HEK293 (cell line): ENCODE results near the gene HIF1A.

ENCODE experiments used
- GLI2 ChIP-seq: fragments of 450-650 bp; formaldehyde crosslinking; IDR thresholded peaks from 2 replicates; pipeline ENCODE4; 2017; ENCODE audit warnings: missing biosample characterization, missing genetic modification characterization, low read depth, borderline replicate concordance
- KLF16 ChIP-seq: fragments of 450-650 bp; formaldehyde crosslinking; IDR thresholded peaks from 2 replicates; pipeline ENCODE4 v1.5.1; 2017; ENCODE audit warnings: missing biosample characterization, missing genetic modification characterization
- KLF9 ChIP-seq: fragments of 450-650 bp; formaldehyde crosslinking; IDR thresholded peaks from 2 replicates; pipeline ENCODE4 v1.5.1; 2016; ENCODE audit warnings: missing biosample characterization, missing genetic modification characterization, low read depth
- MEIS1 ChIP-seq: sonication (generic); formaldehyde crosslinking; IDR thresholded peaks from 2 replicates; pipeline ENCODE4 v1.8.1; 2022; ENCODE audit warnings: missing genetic modification reagents, mild to moderate bottlenecking, borderline replicate concordance
- PRDM1 ChIP-seq: fragments of 450-650 bp; formaldehyde crosslinking; IDR thresholded peaks from 2 replicates; pipeline ENCODE4; 2016; ENCODE audit warnings: missing biosample characterization, missing genetic modification characterization
- SP7 ChIP-seq: fragments of 450-650 bp; formaldehyde crosslinking; IDR thresholded peaks from 2 replicates; pipeline ENCODE4 v1.5.1; 2016; ENCODE audit warnings: missing biosample characterization, missing genetic modification characterization
- TSHZ1 ChIP-seq: fragments of 450-650 bp; formaldehyde crosslinking; IDR thresholded peaks from 2 replicates; pipeline ENCODE4 v1.5.1; 2016; ENCODE audit warnings: missing biosample characterization, missing genetic modification characterization, borderline replicate concordance
- YY1 ChIP-seq: fragments of 450-650 bp; formaldehyde crosslinking; IDR thresholded peaks from 2 replicates; pipeline ENCODE4 v1.5.1; 2018; ENCODE audit warnings: missing biosample characterization, missing genetic modification characterization
- ZFP37 ChIP-seq: fragments of 450-650 bp; formaldehyde crosslinking; IDR thresholded peaks from 2 replicates; pipeline ENCODE4 v1.5.1; 2016; ENCODE audit warnings: missing biosample characterization, missing genetic modification characterization
- ZFP41 ChIP-seq: fragments of 450-650 bp; formaldehyde crosslinking; IDR thresholded peaks from 2 replicates; pipeline ENCODE4 v1.5.1; 2016; ENCODE audit warnings: missing biosample characterization, missing genetic modification characterization, borderline replicate concordance
- ZNF10 ChIP-seq: fragments of 450-650 bp; formaldehyde crosslinking; IDR thresholded peaks from 2 replicates; pipeline ENCODE4 v1.5.1; 2017; ENCODE audit warnings: missing biosample characterization, missing genetic modification characterization
- ZNF132 ChIP-seq: fragments of 450-650 bp; formaldehyde crosslinking; IDR thresholded peaks from 2 replicates; pipeline ENCODE4 v1.5.1; 2017; ENCODE audit warnings: missing biosample characterization, missing genetic modification characterization, borderline replicate concordance
- ZNF148 ChIP-seq: fragments of 450-650 bp; formaldehyde crosslinking; IDR thresholded peaks from 2 replicates; pipeline ENCODE4 v1.5.0; 2017; ENCODE audit warnings: missing biosample characterization, missing genetic modification characterization, borderline replicate concordance
- ZNF157 ChIP-seq: fragments of 450-650 bp; formaldehyde crosslinking; IDR thresholded peaks from 2 replicates; pipeline ENCODE4 v1.5.1; 2016; ENCODE audit warnings: missing biosample characterization, missing genetic modification characterization
- ZNF16 ChIP-seq: fragments of 450-650 bp; formaldehyde crosslinking; IDR thresholded peaks from 2 replicates; pipeline ENCODE4 v1.5.1; 2016; ENCODE audit warnings: low read depth, missing biosample characterization, missing genetic modification characterization
- ZNF23 ChIP-seq: fragments of 450-650 bp; formaldehyde crosslinking; IDR thresholded peaks from 2 replicates; pipeline ENCODE4 v1.5.1; 2016; ENCODE audit warnings: missing biosample characterization, missing genetic modification characterization, borderline replicate concordance
- ZNF416 ChIP-seq: fragments of 450-650 bp; formaldehyde crosslinking; IDR thresholded peaks from 2 replicates; pipeline ENCODE4 v1.5.1; 2016; ENCODE audit warnings: missing biosample characterization, missing genetic modification characterization
- ZNF433 ChIP-seq: fragments of 450-650 bp; formaldehyde crosslinking; IDR thresholded peaks from 2 replicates; pipeline ENCODE4 v1.5.1; 2016; ENCODE audit warnings: missing biosample characterization, missing genetic modification characterization, low read depth
- ZNF514 ChIP-seq: fragments of 450-650 bp; formaldehyde crosslinking; IDR thresholded peaks from 2 replicates; pipeline ENCODE4 v1.5.1; 2016; ENCODE audit warnings: missing biosample characterization, missing genetic modification characterization
- ZNF529 ChIP-seq: fragments of 450-650 bp; formaldehyde crosslinking; IDR thresholded peaks from 2 replicates; pipeline ENCODE4 v1.5.1; 2017; ENCODE audit warnings: missing genetic modification characterization, missing biosample characterization; ENCODE audit not compliant: insufficient replicate concordance
- ZNF610 ChIP-seq: fragments of 450-650 bp; formaldehyde crosslinking; IDR thresholded peaks from 2 replicates; pipeline ENCODE4 v1.5.1; 2016; ENCODE audit warnings: missing biosample characterization, missing genetic modification characterization, borderline replicate concordance
- ZNF654 ChIP-seq: fragments of 450-650 bp; formaldehyde crosslinking; IDR thresholded peaks from 2 replicates; pipeline ENCODE4 v1.5.1; 2016; ENCODE audit warnings: low read depth, missing biosample characterization, missing genetic modification characterization
- ZNF660 ChIP-seq: fragments of 450-650 bp; IDR thresholded peaks from 2 replicates; pipeline ENCODE4 v1.5.1; 2018; ENCODE audit warnings: missing biosample characterization, mild to moderate bottlenecking, missing genetic modification characterization
- ZNF768 ChIP-seq: fragments of 450-650 bp; formaldehyde crosslinking; IDR thresholded peaks from 2 replicates; pipeline ENCODE4 v1.5.1; 2018; ENCODE audit warnings: missing biosample characterization, mild to moderate bottlenecking, missing genetic modification characterization
- ZNF776 ChIP-seq: fragments of 450-650 bp; formaldehyde crosslinking; IDR thresholded peaks from 2 replicates; pipeline ENCODE4 v1.5.0; 2017; ENCODE audit warnings: missing biosample characterization, missing genetic modification characterization, borderline replicate concordance
- ZSCAN16 ChIP-seq: fragments of 450-650 bp; formaldehyde crosslinking; IDR thresholded peaks from 2 replicates; pipeline ENCODE4 v1.5.1; 2016; ENCODE audit warnings: missing biosample characterization, missing genetic modification characterization
- TF ChIP-seq, protein P1 (sequence below): fragments of 450-650 bp; formaldehyde crosslinking; IDR thresholded peaks from 2 replicates; pipeline ENCODE4 v1.5.1; 2017; ENCODE audit warnings: missing biosample characterization, missing genetic modification characterization
- TF ChIP-seq, protein P2 (sequence below): fragments of 450-650 bp; formaldehyde crosslinking; IDR thresholded peaks from 2 replicates; pipeline ENCODE4 v1.5.1; 2017; ENCODE audit warnings: missing biosample characterization, missing genetic modification characterization

The HIF1A gene

DNA sequence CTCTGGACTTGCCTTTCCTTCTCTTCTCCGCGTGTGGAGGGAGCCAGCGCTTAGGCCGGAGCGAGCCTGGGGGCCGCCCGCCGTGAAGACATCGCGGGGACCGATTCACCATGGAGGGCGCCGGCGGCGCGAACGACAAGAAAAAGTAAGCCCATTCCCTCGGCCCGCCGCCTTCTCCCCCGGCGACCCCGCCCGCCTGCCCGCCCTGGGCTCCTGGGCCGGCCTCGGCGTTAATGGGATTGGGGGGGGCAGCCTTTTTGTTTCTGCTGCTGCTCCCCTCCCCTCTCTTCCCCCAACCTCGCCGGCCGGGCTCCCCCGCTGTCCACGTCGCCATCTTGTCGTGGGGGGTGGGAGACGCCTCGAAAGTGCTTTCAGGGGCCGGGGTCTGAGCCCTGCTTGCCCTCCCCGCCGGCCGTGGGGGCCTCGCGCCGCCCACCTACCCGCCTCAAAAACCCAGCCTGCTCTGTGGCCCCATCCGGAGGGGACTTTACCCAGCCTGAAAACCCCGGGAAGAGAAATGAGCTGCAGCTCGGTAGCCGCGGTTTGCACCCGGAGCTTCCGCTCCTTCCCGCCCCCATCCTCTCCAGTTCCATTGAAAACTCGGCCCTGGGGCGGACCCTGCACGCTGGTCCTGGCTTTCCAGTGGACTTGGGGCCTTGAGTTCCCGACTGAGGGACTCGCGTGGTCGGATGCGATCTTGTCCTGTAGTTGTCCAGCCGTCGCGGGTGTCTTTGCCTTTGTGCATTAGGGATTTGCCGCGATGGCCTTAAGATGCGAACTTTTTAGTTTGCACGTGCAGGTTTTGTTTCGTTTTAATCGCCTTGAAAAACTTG is 598 bp downstream of the HIF1A start (continued):
- TF ChIP-seq ZNF529 (tag by site-specific recombination) (no peak), KLF9 (tag by site-specific recombination) (no peak), MEIS1 (CRISPR knock-in tag) (no peak), ZNF768 (tag by site-specific recombination) (no peak), ZNF654 (no peak), ZNF16 (tag by site-specific recombination) (no peak), ZNF10 (tag by site-specific recombination) (no peak; the same call in 1 of the 2 replicates), ZNF157 (tag by site-specific recombination) (no peak), ZNF416 (tag by site-specific recombination) (no peak), ZSCAN16 (tag by site-specific recombination) (0 out of 2 replicates have a peak, but pooled peaks have one; percentile 32), ZNF148 (no peak), ZNF514 (no peak), ZFP41 (tag by site-specific recombination) (no peak), YY1 (peak; percentile 77), SP7 (tag by site-specific recombination) (peak; percentile 27), ZFP37 (no peak), PRDM1 (no peak), ZNF23 (no peak), GLI2 (tag by site-specific recombination) (no peak), ZNF776 (no peak), ZNF433 (tag by site-specific recombination) (no peak), TSHZ1 (tag by site-specific recombination) (0 out of 2 replicates have a peak, but pooled peaks have one; percentile 6), KLF16 (tag by site-specific recombination) (peak; percentile 49; the same call in 1 of the 2 replicates), ZNF660 (tag by site-specific recombination) (no peak; the same call in 1 of the 2 replicates), ZNF610 (tag by site-specific recombination) (peak; percentile 35; the same call in 1 of the 2 replicates), ZNF132 (tag by site-specific recombination) (no peak)
- TF ChIP-seq, protein P1, sequence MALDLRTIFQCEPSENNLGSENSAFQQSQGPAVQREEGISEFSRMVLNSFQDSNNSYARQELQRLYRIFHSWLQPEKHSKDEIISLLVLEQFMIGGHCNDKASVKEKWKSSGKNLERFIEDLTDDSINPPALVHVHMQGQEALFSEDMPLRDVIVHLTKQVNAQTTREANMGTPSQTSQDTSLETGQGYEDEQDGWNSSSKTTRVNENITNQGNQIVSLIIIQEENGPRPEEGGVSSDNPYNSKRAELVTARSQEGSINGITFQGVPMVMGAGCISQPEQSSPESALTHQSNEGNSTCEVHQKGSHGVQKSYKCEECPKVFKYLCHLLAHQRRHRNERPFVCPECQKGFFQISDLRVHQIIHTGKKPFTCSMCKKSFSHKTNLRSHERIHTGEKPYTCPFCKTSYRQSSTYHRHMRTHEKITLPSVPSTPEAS, result no peak
- TF ChIP-seq, protein P2, sequence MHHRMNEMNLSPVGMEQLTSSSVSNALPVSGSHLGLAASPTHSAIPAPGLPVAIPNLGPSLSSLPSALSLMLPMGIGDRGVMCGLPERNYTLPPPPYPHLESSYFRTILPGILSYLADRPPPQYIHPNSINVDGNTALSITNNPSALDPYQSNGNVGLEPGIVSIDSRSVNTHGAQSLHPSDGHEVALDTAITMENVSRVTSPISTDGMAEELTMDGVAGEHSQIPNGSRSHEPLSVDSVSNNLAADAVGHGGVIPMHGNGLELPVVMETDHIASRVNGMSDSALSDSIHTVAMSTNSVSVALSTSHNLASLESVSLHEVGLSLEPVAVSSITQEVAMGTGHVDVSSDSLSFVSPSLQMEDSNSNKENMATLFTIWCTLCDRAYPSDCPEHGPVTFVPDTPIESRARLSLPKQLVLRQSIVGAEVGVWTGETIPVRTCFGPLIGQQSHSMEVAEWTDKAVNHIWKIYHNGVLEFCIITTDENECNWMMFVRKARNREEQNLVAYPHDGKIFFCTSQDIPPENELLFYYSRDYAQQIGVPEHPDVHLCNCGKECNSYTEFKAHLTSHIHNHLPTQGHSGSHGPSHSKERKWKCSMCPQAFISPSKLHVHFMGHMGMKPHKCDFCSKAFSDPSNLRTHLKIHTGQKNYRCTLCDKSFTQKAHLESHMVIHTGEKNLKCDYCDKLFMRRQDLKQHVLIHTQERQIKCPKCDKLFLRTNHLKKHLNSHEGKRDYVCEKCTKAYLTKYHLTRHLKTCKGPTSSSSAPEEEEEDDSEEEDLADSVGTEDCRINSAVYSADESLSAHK (tag by site-specific recombination), result no peak
